COLO829 (cell line): Measurements from ENCODE around the gene TFRC.
"Not testable (repeated sequence)": the region's sequence is repeated elsewhere in the genome, so short reads cannot be mapped to it uniquely, and the experiment has no call there.

Experiments used
- DNase-seq: peaks from one replicate; pipeline ENCODE4 v3.0.0; 2012; ENCODE audit warnings: low spot score

The TFRC gene

GRCh38 chr3:196081002-196081833 is 672 bp downstream of the TFRC start:
- no peak for DNase-seq

- not testable (repeated sequence) for DNase-seq
Measured at GRCh38 chr3:196080101-196080846, 1.6 kb downstream of the TFRC start.

- DNase-seq: no peak
Measured at GRCh38 chr3:196079682-196080081, 2.2 kb downstream of the TFRC start.

- DNase-seq: no peak
Measured at GRCh38 chr3:196075013-196075412, 6.9 kb downstream of the TFRC start.

GRCh38 chr3:196073255-196073753 is 8.6 kb downstream of the TFRC start:
- DNase-seq: peak; percentile 57

GRCh38 chr3:196072313-196072712 is 9.6 kb downstream of the TFRC start:
- DNase-seq: no peak

GRCh38 chr3:196068812-196069211 is 13.1 kb downstream of the TFRC start:
- not testable (repeated sequence) for DNase-seq

- DNase-seq: no peak
Measured at GRCh38 chr3:196067439-196067838, 14.5 kb downstream of the TFRC start.

GRCh38 chr3:196063971-196064370 is 17.9 kb downstream of the TFRC start:
- no peak for DNase-seq

- DNase-seq: no peak
Measured at GRCh38 chr3:196063456-196063855, 18.4 kb downstream of the TFRC start.

GRCh38 chr3:196063049-196063448 is 18.8 kb downstream of the TFRC start:
- DNase-seq: no peak

- DNase-seq: no peak
Measured at GRCh38 chr3:196060834-196061233, 21.1 kb downstream of the TFRC start.

- no peak for DNase-seq
Measured at GRCh38 chr3:196057760-196058331, 24.0 kb downstream of the TFRC start.

GRCh38 chr3:196056371-196056770 is 25.5 kb downstream of the TFRC start:
- not testable (repeated sequence) for DNase-seq

GRCh38 chr3:196055683-196056270 is 26.1 kb downstream of the TFRC start:
- no peak for DNase-seq

- DNase-seq: no peak
Measured at GRCh38 chr3:196055240-196055639, 26.6 kb downstream of the TFRC start.

- DNase-seq: no peak
Measured at GRCh38 chr3:196054661-196055060, 27.2 kb downstream of the TFRC start.

GRCh38 chr3:196053487-196053886 is 28.4 kb downstream of the TFRC start:
- no peak for DNase-seq

GRCh38 chr3:196051282-196052076 is 30.4 kb downstream of the TFRC start:
- DNase-seq: no peak

GRCh38 chr3:196050597-196050996 is 31.3 kb downstream of the TFRC start:
- no peak for DNase-seq

GRCh38 chr3:196049653-196050052 is 32.2 kb downstream of the TFRC start:
- no peak for DNase-seq
